ENCODE measurements around the gene SUN1.

DNA sequence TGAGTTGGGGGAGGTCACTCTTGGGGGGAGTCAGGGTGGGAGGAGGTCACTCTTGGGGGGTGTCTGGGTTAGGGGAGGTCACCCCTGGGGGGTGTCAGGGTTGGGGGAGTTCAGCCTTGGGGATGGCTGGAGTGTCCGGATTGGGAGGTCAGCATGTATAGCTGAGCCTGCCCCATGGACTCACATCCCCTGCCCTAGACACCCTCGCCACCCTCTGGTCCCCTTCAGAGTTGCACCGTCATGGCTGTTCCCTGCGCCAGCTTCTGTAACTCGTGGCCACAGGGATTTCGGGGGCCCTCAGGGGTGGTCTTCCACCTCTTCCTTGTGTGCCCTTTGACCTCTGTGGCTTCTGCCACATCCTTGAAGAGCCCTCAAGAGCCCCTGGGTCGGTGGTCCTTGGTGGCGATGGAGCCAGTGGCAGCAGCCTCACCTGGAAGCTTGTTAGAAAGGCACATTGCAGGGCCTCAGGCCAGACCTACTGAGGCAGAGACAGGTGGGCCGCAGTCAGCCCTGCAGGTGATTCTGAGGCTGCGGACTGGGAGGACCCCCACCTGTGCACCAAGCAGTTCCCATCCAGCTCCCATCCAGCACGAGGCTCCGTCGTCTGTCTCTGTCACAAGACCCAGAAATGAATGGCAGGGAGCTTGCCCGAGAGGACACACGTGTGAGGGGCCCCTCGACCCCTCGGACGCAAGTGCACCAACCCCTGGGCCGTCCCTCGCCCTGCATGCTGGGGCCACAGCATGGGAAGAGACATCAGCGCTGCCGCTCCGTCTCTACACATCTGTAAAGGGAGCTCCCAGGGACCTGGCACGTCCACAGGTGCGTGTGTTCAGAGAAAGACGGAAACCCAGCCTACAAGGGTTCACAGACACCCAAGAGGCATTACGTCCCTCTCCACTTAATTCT is 44.7 kb upstream of the SUN1 start:
- TF ChIP-seq, protein P1, sequence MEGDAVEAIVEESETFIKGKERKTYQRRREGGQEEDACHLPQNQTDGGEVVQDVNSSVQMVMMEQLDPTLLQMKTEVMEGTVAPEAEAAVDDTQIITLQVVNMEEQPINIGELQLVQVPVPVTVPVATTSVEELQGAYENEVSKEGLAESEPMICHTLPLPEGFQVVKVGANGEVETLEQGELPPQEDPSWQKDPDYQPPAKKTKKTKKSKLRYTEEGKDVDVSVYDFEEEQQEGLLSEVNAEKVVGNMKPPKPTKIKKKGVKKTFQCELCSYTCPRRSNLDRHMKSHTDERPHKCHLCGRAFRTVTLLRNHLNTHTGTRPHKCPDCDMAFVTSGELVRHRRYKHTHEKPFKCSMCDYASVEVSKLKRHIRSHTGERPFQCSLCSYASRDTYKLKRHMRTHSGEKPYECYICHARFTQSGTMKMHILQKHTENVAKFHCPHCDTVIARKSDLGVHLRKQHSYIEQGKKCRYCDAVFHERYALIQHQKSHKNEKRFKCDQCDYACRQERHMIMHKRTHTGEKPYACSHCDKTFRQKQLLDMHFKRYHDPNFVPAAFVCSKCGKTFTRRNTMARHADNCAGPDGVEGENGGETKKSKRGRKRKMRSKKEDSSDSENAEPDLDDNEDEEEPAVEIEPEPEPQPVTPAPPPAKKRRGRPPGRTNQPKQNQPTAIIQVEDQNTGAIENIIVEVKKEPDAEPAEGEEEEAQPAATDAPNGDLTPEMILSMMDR (IDR thresholded peaks at IDR 0.05; ENCODE audit: low read depth, low read length, missing input control): no peak
- TF ChIP-seq RXRA (IDR thresholded peaks at IDR 0.05) (no peak), YY1 (IDR thresholded peaks at IDR 0.05) (no peak), FOXA1 (IDR thresholded peaks at IDR 0.05) (no peak), JUND (IDR thresholded peaks at IDR 0.05) (no peak), RAD21 (IDR thresholded peaks at IDR 0.05) (no peak)
- TF ChIP-seq, protein P2, sequence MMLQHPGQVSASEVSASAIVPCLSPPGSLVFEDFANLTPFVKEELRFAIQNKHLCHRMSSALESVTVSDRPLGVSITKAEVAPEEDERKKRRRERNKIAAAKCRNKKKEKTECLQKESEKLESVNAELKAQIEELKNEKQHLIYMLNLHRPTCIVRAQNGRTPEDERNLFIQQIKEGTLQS (IDR thresholded peaks at IDR 0.05): no peak
- TF ChIP-seq, protein P3, sequence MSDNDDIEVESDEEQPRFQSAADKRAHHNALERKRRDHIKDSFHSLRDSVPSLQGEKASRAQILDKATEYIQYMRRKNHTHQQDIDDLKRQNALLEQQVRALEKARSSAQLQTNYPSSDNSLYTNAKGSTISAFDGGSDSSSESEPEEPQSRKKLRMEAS (IDR thresholded peaks at IDR 0.05): no peak
- TF ChIP-seq, protein P4, sequence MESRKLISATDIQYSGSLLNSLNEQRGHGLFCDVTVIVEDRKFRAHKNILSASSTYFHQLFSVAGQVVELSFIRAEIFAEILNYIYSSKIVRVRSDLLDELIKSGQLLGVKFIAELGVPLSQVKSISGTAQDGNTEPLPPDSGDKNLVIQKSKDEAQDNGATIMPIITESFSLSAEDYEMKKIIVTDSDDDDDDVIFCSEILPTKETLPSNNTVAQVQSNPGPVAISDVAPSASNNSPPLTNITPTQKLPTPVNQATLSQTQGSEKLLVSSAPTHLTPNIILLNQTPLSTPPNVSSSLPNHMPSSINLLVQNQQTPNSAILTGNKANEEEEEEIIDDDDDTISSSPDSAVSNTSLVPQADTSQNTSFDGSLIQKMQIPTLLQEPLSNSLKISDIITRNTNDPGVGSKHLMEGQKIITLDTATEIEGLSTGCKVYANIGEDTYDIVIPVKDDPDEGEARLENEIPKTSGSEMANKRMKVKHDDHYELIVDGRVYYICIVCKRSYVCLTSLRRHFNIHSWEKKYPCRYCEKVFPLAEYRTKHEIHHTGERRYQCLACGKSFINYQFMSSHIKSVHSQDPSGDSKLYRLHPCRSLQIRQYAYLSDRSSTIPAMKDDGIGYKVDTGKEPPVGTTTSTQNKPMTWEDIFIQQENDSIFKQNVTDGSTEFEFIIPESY (IDR thresholded peaks at IDR 0.05): no peak
